ENCODE data around the gene IL5. TPM values are rescaled to one million over a fixed set of nuclear protein-coding genes. Genes with fewer than 3 reads are reported as not detected.
"Not testable (repeated sequence)": the region's sequence is repeated elsewhere in the genome, so short reads cannot be mapped to it uniquely, and the experiment has no call there.

IL5 gene
- total RNA-seq, 2 donors from 2014 or later: not detected

- H3K4me3 Mint-ChIP-seq: no peak overlapping the region
- no peaks in the 10 kb centered on the region for H3K27me3 Mint-ChIP-seq
- no peak overlapping the region for H3K27ac Mint-ChIP-seq
- peaks cover 3% of the 10 kb centered on the region for H3K36me3 Mint-ChIP-seq (ENCODE audit: low read depth)
- peaks cover 2% of the 10 kb centered on the region for H3K9me3 ChIP-seq (ENCODE audit: control insufficient read depth, low read length, poor library complexity, severe bottlenecking)
- DNase-seq: no peak
- ATAC-seq: peak; percentile 24
- H3K4me1 Mint-ChIP-seq: peaks cover 23% of the 10 kb centered on the region
Observed at GRCh38 chr5:132525299-132525724, 18.0 kb downstream of the IL5 start.

DNA sequence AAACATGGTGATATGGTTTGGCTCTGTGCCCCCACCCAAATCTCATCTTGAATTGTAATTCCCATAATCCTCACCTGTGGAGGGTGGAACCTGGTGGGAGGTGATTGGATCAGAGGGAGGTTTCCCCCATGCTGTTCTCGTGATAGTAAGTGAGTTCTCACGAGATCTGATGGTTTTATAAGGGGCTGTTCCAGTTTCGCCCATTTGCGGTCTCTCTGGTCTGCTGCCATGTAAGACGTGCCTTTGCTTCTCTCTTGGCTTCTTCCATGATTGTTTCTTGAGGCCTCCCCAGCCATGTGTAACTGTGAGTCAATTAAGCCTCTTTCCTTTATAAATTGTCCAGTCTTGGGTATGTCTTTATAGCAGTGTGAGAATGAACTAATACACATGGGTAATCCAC lies 18.4 kb downstream of the IL5 start:
- not testable (repeated sequence) for H3K4me3 Mint-ChIP-seq; H3K9me3 ChIP-seq (ENCODE audit: control insufficient read depth, low read length, poor library complexity, severe bottlenecking); H3K27ac Mint-ChIP-seq; H3K36me3 Mint-ChIP-seq (ENCODE audit: low read depth); ATAC-seq; H3K27me3 Mint-ChIP-seq; DNase-seq
- H3K4me1 Mint-ChIP-seq: peaks cover 23% of the 10 kb centered on the region

DNA sequence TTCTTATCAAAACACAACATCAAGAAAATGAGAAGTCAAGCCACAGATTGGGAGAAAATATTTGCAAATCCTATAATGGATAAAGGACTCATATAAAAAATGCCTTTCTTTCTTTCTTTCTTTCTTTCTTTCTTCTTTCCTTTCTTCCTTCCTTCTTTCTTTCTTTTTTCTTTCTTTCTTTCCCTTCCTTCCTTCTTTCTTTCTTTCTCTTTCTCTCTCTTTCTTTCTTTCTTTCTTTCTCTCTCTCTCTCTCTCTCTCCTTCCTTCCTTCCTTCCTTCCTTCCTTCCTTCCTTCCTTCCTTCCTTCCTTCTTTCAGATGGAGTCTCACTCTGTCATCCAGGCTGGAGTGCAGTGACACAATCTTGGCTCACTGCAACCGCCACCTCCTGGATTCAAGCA lies 21.3 kb downstream of the IL5 start:
- not testable (repeated sequence) for H3K27ac Mint-ChIP-seq; H3K9me3 ChIP-seq (ENCODE audit: control insufficient read depth, low read length, poor library complexity, severe bottlenecking); DNase-seq; H3K36me3 Mint-ChIP-seq (ENCODE audit: low read depth); H3K27me3 Mint-ChIP-seq; H3K4me3 Mint-ChIP-seq; ATAC-seq
- H3K4me1 Mint-ChIP-seq: peaks cover 11% of the 10 kb centered on the region

DNA sequence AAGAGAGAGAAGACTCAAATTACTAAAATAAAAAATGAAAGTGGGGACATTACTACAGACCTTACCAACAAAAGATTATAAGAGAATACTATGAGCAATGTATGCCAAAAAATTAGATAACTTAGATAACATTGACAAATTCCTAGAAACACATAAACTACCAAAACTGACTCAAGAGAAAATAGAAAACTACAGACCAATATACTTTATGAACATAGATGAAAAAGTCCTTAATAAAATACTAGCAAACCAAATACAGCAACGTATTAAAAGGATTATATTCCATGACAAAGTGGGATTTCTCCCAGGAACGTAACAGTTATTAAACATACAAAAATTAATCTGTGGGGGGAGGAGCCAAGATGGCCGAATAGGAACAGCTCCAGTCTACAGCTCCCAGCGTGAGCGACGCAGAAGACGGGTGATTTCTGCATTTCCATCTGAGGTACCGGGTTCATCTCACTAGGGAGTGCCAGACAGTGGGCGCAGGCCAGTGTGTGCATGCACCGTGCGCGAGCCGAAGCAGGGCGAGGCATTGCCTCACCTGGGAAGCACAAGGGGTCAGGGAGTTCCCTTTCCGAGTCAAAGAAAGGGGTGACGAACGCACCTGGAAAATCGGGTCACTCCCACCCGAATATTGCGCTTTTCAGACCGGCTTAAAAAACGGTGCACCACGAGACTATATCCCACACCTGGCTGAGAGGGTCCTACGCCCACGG lies 29.5 kb downstream of the IL5 start:
- H3K4me3 Mint-ChIP-seq; ATAC-seq; H3K9me3 ChIP-seq (ENCODE audit: control insufficient read depth, low read length, poor library complexity, severe bottlenecking); H3K27ac Mint-ChIP-seq; H3K27me3 Mint-ChIP-seq; H3K36me3 Mint-ChIP-seq (ENCODE audit: low read depth); DNase-seq; H3K4me1 Mint-ChIP-seq: not testable (repeated sequence)

- H3K36me3 Mint-ChIP-seq (ENCODE audit: low read depth): no peaks in the 10 kb centered on the region
- DNase-seq: no peak
- no peak overlapping the region for H3K4me3 Mint-ChIP-seq
Observed at GRCh38 chr5:132510076-132510475, 33.2 kb downstream of the IL5 start.

DNA sequence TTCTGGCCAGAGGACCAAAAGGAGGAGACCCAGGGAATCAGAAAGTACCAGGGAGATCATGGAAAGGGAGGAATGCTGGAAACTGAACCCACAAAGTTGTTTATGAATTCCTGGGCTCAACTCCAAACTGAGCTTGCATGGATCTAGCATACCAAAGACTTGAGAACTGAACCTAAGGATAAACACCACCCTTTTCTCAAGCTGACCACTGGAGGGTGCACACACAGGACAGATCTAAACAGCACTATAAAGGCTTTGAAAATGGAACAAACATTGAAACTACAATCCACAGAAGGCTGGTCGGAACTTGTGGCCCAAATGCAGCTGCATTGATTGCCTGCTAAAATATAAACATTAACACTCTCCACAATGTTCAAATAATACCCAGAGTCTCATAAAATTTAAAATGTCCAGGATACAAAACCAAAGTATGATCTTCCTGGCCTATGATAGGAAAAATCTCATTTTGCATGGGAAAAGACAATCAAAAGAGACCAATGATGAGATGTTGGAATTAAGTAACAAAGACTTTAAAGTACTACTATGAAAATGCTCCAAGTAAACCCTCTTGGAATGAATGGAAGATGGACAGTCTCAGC lies 37.1 kb downstream of the IL5 start:
- H3K4me3 Mint-ChIP-seq: no peak overlapping the region
- peaks cover 4% of the 10 kb centered on the region for H3K4me1 Mint-ChIP-seq
- no peak overlapping the region for H3K27ac Mint-ChIP-seq
- peaks cover 4% of the 10 kb centered on the region for H3K36me3 Mint-ChIP-seq (ENCODE audit: low read depth)
- H3K27me3 Mint-ChIP-seq: peaks cover 16% of the 10 kb centered on the region
- ATAC-seq: peak; percentile 44
- H3K9me3 ChIP-seq (ENCODE audit: control insufficient read depth, low read length, poor library complexity, severe bottlenecking): no peaks in the 10 kb centered on the region
- DNase-seq: no peak

More at GRCh38 chr5:132510076-132510475, 33.2 kb downstream of the IL5 start:
- H3K9me3 ChIP-seq (ENCODE audit: control insufficient read depth, low read length, poor library complexity, severe bottlenecking): no peaks in the 10 kb centered on the region
- no peak for ATAC-seq
- H3K27ac Mint-ChIP-seq: no peak overlapping the region
- peaks cover 16% of the 10 kb centered on the region for H3K27me3 Mint-ChIP-seq
- peaks cover 2% of the 10 kb centered on the region for H3K4me1 Mint-ChIP-seq

GRCh38 chr5:132505641-132506040 lies 37.7 kb downstream of the IL5 start:
- no peaks in the 10 kb centered on the region for H3K9me3 ChIP-seq (ENCODE audit: control insufficient read depth, low read length, poor library complexity, severe bottlenecking)
- no peak for DNase-seq
- H3K4me3 Mint-ChIP-seq: no peak overlapping the region
- H3K4me1 Mint-ChIP-seq: peaks cover 9% of the 10 kb centered on the region
- peaks cover 4% of the 10 kb centered on the region for H3K36me3 Mint-ChIP-seq (ENCODE audit: low read depth)
- peaks cover 16% of the 10 kb centered on the region for H3K27me3 Mint-ChIP-seq
- ATAC-seq: no peak
- H3K27ac Mint-ChIP-seq: no peak overlapping the region

GRCh38 chr5:132504746-132505145 lies 38.6 kb downstream of the IL5 start:
- no peak overlapping the region for H3K4me3 Mint-ChIP-seq
- DNase-seq (no peak), ATAC-seq (no peak)
- H3K4me1 Mint-ChIP-seq: peaks cover 16% of the 10 kb centered on the region
- peaks cover 16% of the 10 kb centered on the region for H3K27me3 Mint-ChIP-seq
- no peaks in the 10 kb centered on the region for H3K9me3 ChIP-seq (ENCODE audit: control insufficient read depth, low read length, poor library complexity, severe bottlenecking)
- peaks cover 4% of the 10 kb centered on the region for H3K36me3 Mint-ChIP-seq (ENCODE audit: low read depth)
- H3K27ac Mint-ChIP-seq: no peak overlapping the region

- Mint-ChIP-seq H3K36me3 (ENCODE audit: low read depth) (peaks cover 4% of the 10 kb centered on the region), H3K27ac (no peak overlapping the region), H3K4me1 (peaks cover 26% of the 10 kb centered on the region), H3K27me3 (peaks cover 9% of the 10 kb centered on the region), H3K4me3 (no peak overlapping the region)
- no peaks in the 10 kb centered on the region for H3K9me3 ChIP-seq (ENCODE audit: control insufficient read depth, low read length, poor library complexity, severe bottlenecking)
- ATAC-seq (no peak), DNase-seq (no peak)
Observed at GRCh38 chr5:132503244-132503643, 40.1 kb downstream of the IL5 start.

GRCh38 chr5:132501961-132502931 lies 41.1 kb downstream of the IL5 start:
- ATAC-seq (no peak), DNase-seq (no peak)
- no peaks in the 10 kb centered on the region for H3K9me3 ChIP-seq (ENCODE audit: control insufficient read depth, low read length, poor library complexity, severe bottlenecking)
- Mint-ChIP-seq H3K27me3 (peaks cover 9% of the 10 kb centered on the region), H3K36me3 (ENCODE audit: low read depth) (peaks cover 4% of the 10 kb centered on the region), H3K27ac (no peak overlapping the region), H3K4me3 (no peak overlapping the region), H3K4me1 (peaks cover 33% of the 10 kb centered on the region)

GRCh38 chr5:132501629-132501956 lies 41.7 kb downstream of the IL5 start:
- H3K9me3 ChIP-seq (ENCODE audit: control insufficient read depth, low read length, poor library complexity, severe bottlenecking): no peaks in the 10 kb centered on the region
- no peak overlapping the region for H3K4me3 Mint-ChIP-seq
- peaks cover 4% of the 10 kb centered on the region for H3K36me3 Mint-ChIP-seq (ENCODE audit: low read depth)
- H3K27ac Mint-ChIP-seq: peak overlapping the region; percentile 54
- H3K4me1 Mint-ChIP-seq: peaks cover 35% of the 10 kb centered on the region
- peaks cover 8% of the 10 kb centered on the region for H3K27me3 Mint-ChIP-seq
- ATAC-seq (no peak), DNase-seq (no peak)

- H3K27me3 Mint-ChIP-seq: peaks cover 3% of the 10 kb centered on the region
- H3K36me3 Mint-ChIP-seq (ENCODE audit: low read depth): peaks cover 4% of the 10 kb centered on the region
- DNase-seq (peak; percentile 53 to 62 (median 58)), ATAC-seq (peak; percentile 38)
- peak overlapping the region; percentile 54 for H3K27ac Mint-ChIP-seq
- no peak overlapping the region for H3K4me3 Mint-ChIP-seq
- peaks cover 38% of the 10 kb centered on the region for H3K4me1 Mint-ChIP-seq
- H3K9me3 ChIP-seq (ENCODE audit: control insufficient read depth, low read length, poor library complexity, severe bottlenecking): no peaks in the 10 kb centered on the region
Observed at GRCh38 chr5:132500931-132501628, 42.2 kb downstream of the IL5 start.
